ENCODE results near the gene SOCS4. TPM values are rescaled to one million over a fixed set of nuclear protein-coding genes. Genes with fewer than 3 reads are reported as not detected.

Gene SOCS4
- total RNA-seq, 1 experiment from 2014 or later = 19.9 TPM

DNA sequence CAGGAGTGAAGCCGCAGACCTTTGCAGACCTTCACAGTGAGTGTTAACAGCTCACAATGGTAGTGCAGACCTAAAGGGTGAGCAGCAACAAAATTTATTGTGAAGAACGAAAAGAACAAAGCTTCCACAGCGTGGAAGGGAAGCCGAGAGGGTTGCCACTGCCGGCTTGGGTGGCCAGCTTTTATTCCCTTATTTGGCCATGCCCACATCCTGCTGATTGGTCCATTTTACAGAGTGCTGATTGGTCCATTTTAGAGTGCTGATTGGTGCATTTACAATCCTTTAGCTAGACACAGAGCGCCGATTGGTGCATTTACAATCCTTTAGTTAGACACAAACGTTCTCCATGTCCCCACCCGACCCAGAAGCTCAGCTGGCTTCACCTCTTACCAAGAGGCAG, 59.9 kb downstream of the SOCS4 start:
- no peak overlapping the region for H3K27ac ChIP-seq (ENCODE audit: low read length)
- TF ChIP-seq SIN3A (IDR thresholded peaks at IDR 0.05; ENCODE audit: borderline replicate concordance, insufficient read depth, low read depth, low read length) = no peak
- TF ChIP-seq, protein P1, sequence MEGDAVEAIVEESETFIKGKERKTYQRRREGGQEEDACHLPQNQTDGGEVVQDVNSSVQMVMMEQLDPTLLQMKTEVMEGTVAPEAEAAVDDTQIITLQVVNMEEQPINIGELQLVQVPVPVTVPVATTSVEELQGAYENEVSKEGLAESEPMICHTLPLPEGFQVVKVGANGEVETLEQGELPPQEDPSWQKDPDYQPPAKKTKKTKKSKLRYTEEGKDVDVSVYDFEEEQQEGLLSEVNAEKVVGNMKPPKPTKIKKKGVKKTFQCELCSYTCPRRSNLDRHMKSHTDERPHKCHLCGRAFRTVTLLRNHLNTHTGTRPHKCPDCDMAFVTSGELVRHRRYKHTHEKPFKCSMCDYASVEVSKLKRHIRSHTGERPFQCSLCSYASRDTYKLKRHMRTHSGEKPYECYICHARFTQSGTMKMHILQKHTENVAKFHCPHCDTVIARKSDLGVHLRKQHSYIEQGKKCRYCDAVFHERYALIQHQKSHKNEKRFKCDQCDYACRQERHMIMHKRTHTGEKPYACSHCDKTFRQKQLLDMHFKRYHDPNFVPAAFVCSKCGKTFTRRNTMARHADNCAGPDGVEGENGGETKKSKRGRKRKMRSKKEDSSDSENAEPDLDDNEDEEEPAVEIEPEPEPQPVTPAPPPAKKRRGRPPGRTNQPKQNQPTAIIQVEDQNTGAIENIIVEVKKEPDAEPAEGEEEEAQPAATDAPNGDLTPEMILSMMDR (IDR thresholded peaks at IDR 0.05) = no peak
- TF ChIP-seq POLR2AphosphoS5 (IDR thresholded peaks at IDR 0.05; ENCODE audit: low read depth, low read length) = no peak
- TF ChIP-seq, protein P2, sequence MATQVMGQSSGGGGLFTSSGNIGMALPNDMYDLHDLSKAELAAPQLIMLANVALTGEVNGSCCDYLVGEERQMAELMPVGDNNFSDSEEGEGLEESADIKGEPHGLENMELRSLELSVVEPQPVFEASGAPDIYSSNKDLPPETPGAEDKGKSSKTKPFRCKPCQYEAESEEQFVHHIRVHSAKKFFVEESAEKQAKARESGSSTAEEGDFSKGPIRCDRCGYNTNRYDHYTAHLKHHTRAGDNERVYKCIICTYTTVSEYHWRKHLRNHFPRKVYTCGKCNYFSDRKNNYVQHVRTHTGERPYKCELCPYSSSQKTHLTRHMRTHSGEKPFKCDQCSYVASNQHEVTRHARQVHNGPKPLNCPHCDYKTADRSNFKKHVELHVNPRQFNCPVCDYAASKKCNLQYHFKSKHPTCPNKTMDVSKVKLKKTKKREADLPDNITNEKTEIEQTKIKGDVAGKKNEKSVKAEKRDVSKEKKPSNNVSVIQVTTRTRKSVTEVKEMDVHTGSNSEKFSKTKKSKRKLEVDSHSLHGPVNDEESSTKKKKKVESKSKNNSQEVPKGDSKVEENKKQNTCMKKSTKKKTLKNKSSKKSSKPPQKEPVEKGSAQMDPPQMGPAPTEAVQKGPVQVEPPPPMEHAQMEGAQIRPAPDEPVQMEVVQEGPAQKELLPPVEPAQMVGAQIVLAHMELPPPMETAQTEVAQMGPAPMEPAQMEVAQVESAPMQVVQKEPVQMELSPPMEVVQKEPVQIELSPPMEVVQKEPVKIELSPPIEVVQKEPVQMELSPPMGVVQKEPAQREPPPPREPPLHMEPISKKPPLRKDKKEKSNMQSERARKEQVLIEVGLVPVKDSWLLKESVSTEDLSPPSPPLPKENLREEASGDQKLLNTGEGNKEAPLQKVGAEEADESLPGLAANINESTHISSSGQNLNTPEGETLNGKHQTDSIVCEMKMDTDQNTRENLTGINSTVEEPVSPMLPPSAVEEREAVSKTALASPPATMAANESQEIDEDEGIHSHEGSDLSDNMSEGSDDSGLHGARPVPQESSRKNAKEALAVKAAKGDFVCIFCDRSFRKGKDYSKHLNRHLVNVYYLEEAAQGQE (IDR thresholded peaks at IDR 0.05; ENCODE audit: insufficient read depth in 1 of 2, low read depth in 2 of 2, low read length in 1 of 2) = no peak
- TF ChIP-seq TCF7L2 (IDR thresholded peaks at IDR 0.05; ENCODE audit: low read depth, low read length) = no peak
- H3K9me3 ChIP-seq (ENCODE audit: control insufficient read depth, insufficient read depth, low read depth, low read length) = no peaks in the 10 kb centered on the region
- no peaks in the 10 kb centered on the region for H3K4me1 ChIP-seq (ENCODE audit: control insufficient read depth, insufficient read depth, low read length)
- CTCF ChIA-PET = no interaction called here
- no peak for ATAC-seq
- no peak overlapping the region for H3K4me3 ChIP-seq (ENCODE audit: low read depth in 2 of 2, low read length in 2 of 2)
- intact Hi-C loops (cut with micrococcal nuclease; ENCODE audit: unreplicated experiment) (no loop called here), in situ Hi-C loops (cut with HindIII; ENCODE audit: low pct_unique_long_range_greater_than_20kb, low sequenced_read_pairs) (no loop called here)
- no peak for DNase-seq (ENCODE audit: low read depth, low spot score)
- POLR2A ChIA-PET = no interaction called here
- no peaks in the 10 kb centered on the region for H3K27me3 ChIP-seq (ENCODE audit: control insufficient read depth, insufficient read depth, low read length)
- no peaks in the 10 kb centered on the region for H3K36me3 ChIP-seq (ENCODE audit: control insufficient read depth, insufficient read depth, low read length)
- no TSS peak for BruUV-seq (replicated peaks)

DNA sequence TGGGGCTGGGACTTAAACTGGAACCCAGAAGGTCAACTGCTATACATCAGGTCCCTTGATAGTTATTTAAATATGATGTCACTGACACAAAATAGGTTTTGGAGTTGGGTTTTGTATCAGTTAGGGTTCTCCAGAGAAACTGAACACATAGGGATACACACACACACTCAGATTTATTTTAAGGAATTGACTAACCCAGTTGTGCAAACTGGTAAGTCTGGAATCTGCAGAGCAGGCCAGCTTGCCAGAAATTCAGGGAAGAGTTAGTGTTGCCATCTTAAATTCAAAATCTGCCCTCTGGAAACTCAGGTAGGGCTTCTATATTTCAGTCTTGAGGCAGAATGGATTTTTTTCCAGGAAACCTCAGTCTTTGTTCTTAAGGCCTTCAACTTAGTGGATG, 61.3 kb downstream of the SOCS4 start:
- DNase-seq (ENCODE audit: low read depth, low spot score) = no peak
- TF ChIP-seq, protein P2 (IDR thresholded peaks at IDR 0.05; ENCODE audit: insufficient read depth in 1 of 2, low read depth in 2 of 2, low read length in 1 of 2) = no peak
- TF ChIP-seq TCF7L2 (IDR thresholded peaks at IDR 0.05; ENCODE audit: low read depth, low read length) = no peak
- in situ Hi-C loops (cut with HindIII; ENCODE audit: low pct_unique_long_range_greater_than_20kb, low sequenced_read_pairs) (no loop called here), intact Hi-C loops (cut with micrococcal nuclease; ENCODE audit: unreplicated experiment) (no loop called here)
- ChIA-PET POLR2A (no interaction called here), CTCF (no interaction called here)
- BruUV-seq (replicated peaks) = no TSS peak
- Histone ChIP-seq H3K9me3 (ENCODE audit: control insufficient read depth, insufficient read depth, low read depth, low read length) (no peaks in the 10 kb centered on the region), H3K27me3 (ENCODE audit: control insufficient read depth, insufficient read depth, low read length) (no peaks in the 10 kb centered on the region), H3K4me1 (ENCODE audit: control insufficient read depth, insufficient read depth, low read length) (no peaks in the 10 kb centered on the region), H3K27ac (ENCODE audit: low read length) (no peak overlapping the region), H3K36me3 (ENCODE audit: control insufficient read depth, insufficient read depth, low read length) (no peaks in the 10 kb centered on the region), H3K4me3 (ENCODE audit: low read depth in 2 of 2, low read length in 2 of 2) (no peak overlapping the region)
- no peak for ATAC-seq

Measured in Panc1 (cell line).